Adipocyte (in vitro differentiated cells): ENCODE measurements around the gene SLC9A2.
A peak's percentile ranks its signal among the peaks of the same experiment; 100 is the strongest.

Source experiments
- DNase-seq: peaks from one replicate; pipeline ENCODE4 v3.0.0-alpha.2; 2015; ENCODE audit warnings: low read depth
- H3K27me3 ChIP-seq: replicated peaks from 2 replicates; pipeline ENCODE4 v1.7.0; 2013; ENCODE audit warnings: mild to moderate bottlenecking, low read length, moderate library complexity; ENCODE audit not compliant: control insufficient read depth, insufficient read depth
- H3K36me3 ChIP-seq: 2 replicates; pipeline ENCODE4 v1.7.0; 2013; ENCODE audit warnings: low read length, mild to moderate bottlenecking, moderate library complexity; ENCODE audit not compliant: control insufficient read depth, insufficient read depth, severe bottlenecking
- H3K4me1 ChIP-seq: 2 replicates; pipeline ENCODE4 v1.7.0; 2013; ENCODE audit warnings: mild to moderate bottlenecking, low read length, moderate library complexity; ENCODE audit not compliant: control insufficient read depth, insufficient read depth
- H3K4me3 ChIP-seq: 2 replicates; pipeline ENCODE4 v1.7.0; 2013; ENCODE audit warnings: mild to moderate bottlenecking, low read length, moderate library complexity
- H3K9ac ChIP-seq: 2 replicates; pipeline ENCODE4 v1.7.0; 2013; ENCODE audit warnings: mild to moderate bottlenecking, low read length, moderate library complexity
- H3K9me3 ChIP-seq: 2 replicates; pipeline ENCODE4 v1.7.0; 2013; ENCODE audit warnings: mild to moderate bottlenecking, low read length, moderate library complexity; ENCODE audit not compliant: control insufficient read depth

The SLC9A2 gene

DNA sequence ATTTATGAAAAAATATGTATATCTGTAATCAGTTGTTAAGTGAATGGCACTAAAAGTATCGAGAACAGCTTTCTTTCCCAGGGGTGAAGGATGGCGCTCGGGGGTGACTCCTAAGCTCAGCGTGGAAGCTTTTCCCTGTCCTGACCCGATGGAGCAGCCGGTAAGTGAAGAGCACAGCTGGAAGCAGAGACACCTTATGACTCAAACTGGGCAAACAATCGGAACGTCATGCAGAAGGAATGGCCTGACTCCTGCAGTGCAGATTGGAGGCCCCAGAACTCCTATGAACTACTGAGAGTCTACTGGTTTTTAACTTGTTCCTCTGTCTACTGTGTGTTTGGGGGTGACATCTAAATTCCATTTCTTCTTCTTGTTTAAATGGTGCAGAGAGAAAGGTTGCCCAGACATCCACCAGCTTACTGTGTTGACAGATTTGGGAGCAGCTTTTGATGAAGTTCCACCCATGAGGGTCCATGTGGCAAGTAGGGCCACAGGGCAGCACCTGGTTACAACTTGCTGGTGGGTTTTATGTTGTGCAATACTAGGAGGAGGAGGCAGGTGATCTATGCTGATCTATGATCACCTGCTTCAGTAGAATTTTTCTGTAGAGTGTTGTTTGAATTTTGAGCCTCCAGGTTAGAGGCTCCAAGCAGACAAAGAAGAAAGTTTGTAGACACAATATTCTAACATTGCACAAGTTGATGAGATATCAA is 89.7 kb downstream of the SLC9A2 start:
- no peak overlapping the region for H3K4me3 ChIP-seq
- no peaks in the 10 kb centered on the region for H3K4me1 ChIP-seq
- no peaks in the 10 kb centered on the region for H3K36me3 ChIP-seq
- H3K27me3 ChIP-seq: peaks cover 9% of the 10 kb centered on the region
- no peak overlapping the region for H3K9ac ChIP-seq
- DNase-seq: peak; percentile 30
- H3K9me3 ChIP-seq: no peaks in the 10 kb centered on the region

DNA sequence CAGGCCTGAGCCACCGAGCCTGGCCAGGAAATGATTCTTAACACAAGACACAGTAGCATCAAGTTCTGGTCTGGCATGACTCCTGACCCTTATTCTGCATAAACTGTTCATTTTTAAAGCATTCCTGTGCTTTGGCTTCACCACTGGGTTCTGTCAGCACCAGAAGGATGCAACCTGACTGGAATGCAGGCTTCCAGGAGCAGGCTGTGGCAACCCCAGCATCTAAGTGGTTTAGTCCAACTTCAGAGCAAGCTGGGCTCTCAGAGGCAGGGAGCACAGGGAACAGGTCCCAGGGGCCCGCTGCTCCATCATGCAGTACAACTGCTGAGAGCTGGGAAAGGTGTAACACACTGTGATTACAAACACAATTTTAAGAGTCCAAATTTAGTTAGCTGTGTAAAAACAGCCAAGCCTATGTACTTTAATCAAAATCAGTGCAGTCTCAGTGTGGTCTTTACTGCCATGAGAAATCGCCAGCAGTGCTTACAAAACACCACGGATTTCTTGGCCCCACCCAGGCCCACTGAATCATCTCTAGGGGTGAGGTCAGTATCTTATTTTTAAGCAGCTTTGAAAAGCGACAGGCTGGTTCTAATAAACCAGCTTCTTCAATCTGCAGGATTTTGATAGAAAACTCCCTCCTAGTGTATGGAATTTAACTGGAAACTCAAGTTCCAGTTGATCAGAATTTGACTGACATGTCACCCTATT is 98.1 kb downstream of the SLC9A2 start:
- peaks cover 24% of the 10 kb centered on the region for H3K4me1 ChIP-seq
- no peaks in the 10 kb centered on the region for H3K9me3 ChIP-seq
- H3K9ac ChIP-seq: peak overlapping the region; percentile 53
- no peaks in the 10 kb centered on the region for H3K27me3 ChIP-seq
- peaks cover 44% of the 10 kb centered on the region for H3K36me3 ChIP-seq
- peak overlapping the region; percentile 51 for H3K4me3 ChIP-seq
- DNase-seq: peak; percentile 53

DNA sequence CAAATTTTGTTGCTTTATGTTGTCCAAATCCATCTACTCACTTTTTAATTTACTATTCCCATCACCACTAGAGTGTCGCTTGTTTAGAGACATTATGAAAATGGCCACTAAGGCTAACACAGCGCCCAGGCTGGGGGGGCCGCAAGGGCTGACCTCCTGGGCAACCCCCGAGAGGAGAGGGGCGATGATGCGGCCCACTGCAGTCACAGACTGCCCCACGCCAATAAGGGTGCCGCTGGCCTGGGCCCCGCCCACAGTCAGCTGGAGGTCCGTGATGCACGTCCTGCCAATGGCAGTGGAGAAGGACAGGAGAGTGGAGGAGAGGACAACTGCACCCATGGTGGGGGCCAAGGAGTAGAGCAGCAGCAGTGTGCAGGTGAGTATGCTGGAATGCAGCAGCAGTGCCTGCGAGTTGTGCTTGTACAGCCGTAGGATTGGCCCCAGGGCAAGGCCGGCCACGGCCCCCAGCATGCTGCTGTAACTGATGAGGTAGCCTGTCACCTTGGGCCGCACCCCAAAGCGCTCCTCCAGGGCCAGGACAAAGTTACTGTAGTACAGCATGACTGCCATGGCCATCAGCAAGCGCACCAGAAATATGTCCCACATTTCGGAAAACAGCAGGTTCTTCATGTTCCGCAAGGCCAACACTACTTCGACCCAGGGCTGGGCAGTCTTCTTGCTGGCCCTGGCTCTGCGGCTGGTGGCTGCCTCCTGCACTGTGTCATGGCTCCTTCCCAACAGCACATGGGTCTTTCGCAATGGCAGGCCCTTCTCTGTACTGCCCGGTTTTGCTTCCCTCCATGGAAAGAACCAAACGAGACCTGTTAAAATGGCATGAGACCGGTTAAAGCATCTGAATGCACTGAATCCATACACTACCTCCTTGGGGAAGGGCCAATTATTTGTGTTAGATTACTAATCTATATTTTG is 99.3 kb downstream of the SLC9A2 start:
- H3K36me3 ChIP-seq: peaks cover 55% of the 10 kb centered on the region
- no peak overlapping the region for H3K4me3 ChIP-seq
- H3K9me3 ChIP-seq: no peaks in the 10 kb centered on the region
- DNase-seq: no peak
- H3K27me3 ChIP-seq: no peaks in the 10 kb centered on the region
- peaks cover 24% of the 10 kb centered on the region for H3K4me1 ChIP-seq
- no peak overlapping the region for H3K9ac ChIP-seq

DNA sequence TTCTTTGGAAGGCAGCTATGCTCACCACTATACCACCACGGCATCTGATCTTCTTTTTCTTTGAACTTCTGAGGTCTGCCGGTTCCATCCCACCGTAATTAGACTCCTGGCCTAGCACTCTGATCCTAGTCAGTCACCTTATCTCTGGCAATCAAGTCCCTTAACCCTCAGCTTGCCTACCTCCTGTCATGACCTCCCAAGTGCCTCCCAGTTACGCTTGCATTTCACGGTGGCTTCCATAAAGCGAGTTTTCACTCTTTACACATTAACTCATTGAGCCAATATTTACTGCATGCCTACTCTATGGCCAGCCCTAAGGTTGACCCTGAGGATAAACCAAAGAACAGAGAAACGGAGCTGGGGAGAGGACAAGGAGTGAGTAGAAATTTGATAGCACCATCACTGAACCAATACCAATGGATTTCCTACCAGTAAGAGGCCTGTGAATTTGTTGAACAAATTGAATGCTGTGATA is 104.7 kb downstream of the SLC9A2 start:
- peaks cover 15% of the 10 kb centered on the region for H3K4me1 ChIP-seq

DNA sequence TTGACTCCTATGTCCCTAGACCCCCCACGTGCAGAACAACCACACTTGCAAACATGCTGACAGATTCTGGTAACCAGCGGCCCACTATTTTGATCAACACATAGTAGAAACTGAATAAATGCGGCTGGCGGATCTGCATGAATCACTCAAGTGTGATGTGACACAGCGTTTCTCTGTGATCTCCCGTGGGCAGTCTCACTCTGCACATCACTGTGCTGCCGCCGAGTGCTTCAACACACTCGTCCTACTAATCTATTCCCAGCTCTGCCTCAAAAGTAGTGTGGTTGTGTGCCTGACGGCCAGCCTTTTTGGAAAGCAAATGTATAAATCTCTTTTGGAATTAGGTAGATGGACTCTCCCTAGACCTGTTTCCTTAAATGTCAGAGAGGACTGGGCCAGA is 105.2 kb downstream of the SLC9A2 start:
- Histone ChIP-seq H3K4me1 (peaks cover 14% of the 10 kb centered on the region), H3K9me3 (no peaks in the 10 kb centered on the region), H3K27me3 (no peaks in the 10 kb centered on the region), H3K36me3 (peaks cover 70% of the 10 kb centered on the region), H3K4me3 (no peak overlapping the region), H3K9ac (no peak overlapping the region)
- DNase-seq: no peak

More for the DNA sequence above, 104.7 kb downstream of the SLC9A2 start:
- Histone ChIP-seq H3K9me3 (no peaks in the 10 kb centered on the region), H3K4me3 (no peak overlapping the region), H3K27me3 (no peaks in the 10 kb centered on the region), H3K9ac (no peak overlapping the region), H3K36me3 (peaks cover 68% of the 10 kb centered on the region)
- no peak for DNase-seq

DNA sequence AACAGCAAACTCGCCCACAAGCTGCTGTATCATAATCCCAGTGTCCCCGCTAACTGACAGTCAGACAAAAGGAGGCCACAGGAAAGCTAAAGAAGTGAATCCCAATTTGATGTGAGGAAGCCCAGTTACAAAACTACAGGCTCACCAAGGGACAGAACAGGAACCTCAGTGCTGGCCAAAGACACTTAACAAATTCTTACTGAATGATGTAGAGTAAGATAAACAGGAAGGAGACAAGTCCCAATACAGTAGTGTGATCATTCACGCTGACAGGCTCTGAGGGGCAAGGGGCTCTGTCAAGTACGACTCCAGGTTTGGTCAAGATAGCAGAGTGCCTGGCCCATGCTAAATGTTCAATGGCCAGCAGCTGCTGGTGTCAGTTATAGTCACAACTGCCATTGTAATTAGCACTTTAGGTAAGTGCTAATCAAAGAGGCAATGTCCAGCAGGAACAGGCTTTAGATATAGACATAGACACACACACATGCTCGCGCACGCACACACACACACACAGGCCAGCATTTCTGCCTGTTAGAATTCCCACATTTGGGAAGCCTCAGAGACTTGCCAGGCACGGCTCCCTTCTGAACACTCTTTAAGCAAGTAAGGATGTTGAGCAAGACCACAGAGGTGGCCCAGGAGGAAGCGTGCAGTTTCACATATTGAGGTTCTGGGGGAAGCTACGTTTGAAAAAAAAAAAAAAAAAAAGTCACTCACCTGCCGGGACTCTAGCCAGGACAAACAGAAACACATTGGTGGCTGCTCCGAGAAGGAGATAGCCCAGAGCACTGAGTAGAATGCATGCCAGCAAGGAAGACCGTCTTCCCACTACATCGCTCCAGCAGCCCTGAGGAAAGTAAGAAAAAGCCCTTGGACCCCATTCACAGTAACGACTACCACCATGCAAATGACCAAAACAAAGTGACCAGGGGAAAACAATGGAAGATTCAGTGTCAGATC is 107.1 kb downstream of the SLC9A2 start:
- no peak overlapping the region for H3K4me3 ChIP-seq
- no peak for DNase-seq
- H3K27me3 ChIP-seq: no peaks in the 10 kb centered on the region
- H3K9me3 ChIP-seq: no peaks in the 10 kb centered on the region
- no peak overlapping the region for H3K9ac ChIP-seq
- peaks cover 64% of the 10 kb centered on the region for H3K36me3 ChIP-seq
- H3K4me1 ChIP-seq: peaks cover 14% of the 10 kb centered on the region

DNA sequence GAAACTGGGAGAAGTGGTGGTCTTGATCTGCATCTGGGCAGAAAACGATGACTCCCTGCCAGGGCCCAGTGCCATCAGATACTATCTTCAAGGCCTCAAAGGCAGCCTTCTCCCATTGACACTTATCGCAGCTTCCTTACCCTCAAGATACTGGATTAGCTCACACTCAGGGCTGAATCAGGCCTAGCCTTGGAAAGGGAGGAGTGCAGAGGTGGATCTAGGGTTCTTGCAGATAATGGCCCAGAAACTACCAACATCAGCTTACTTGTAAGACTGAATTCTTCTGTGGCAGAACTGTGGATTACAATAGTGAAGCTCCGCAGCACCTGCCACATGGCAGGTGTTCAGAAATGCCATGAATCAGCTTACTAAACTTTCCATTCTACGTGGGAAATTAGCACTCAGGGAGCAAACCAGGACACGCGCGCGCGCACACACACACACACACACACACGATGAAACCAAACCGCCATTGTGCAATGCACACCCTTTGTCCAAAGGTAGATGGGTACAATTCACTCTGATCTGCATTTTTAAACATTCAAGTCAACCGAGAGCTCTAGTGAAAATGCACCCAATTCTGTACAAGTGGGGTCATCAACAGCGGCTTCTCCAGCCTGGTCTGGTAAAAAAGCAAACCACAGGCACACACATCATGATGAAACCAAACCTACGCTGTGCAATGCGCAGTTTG is 116.2 kb downstream of the SLC9A2 start:
- Histone ChIP-seq H3K36me3 (peaks cover 16% of the 10 kb centered on the region), H3K9me3 (no peaks in the 10 kb centered on the region), H3K9ac (peak overlapping the region; percentile 95), H3K4me3 (peak overlapping the region; percentile 98), H3K27me3 (no peaks in the 10 kb centered on the region), H3K4me1 (peaks cover 19% of the 10 kb centered on the region)
- DNase-seq: no peak

DNA sequence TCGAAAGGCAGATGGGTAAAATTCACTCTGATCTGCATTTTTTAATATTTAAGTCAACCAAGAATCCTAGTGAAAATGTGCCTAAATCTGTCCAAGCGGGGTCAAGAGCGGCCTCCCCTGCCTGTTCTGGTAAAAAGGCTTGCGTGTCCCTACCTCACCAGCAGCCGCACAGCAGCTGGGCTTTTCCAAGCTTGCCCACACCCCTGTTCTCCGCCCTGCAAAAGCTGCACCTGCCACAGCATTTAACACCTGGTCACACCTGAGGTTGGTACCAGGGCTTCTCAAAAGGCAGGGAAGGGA is 116.7 kb downstream of the SLC9A2 start:
- peaks cover 12% of the 10 kb centered on the region for H3K36me3 ChIP-seq
- H3K9me3 ChIP-seq: no peaks in the 10 kb centered on the region
- DNase-seq: no peak
- H3K9ac ChIP-seq: peak overlapping the region; percentile 95
- peak overlapping the region; percentile 98 for H3K4me3 ChIP-seq
- peaks cover 19% of the 10 kb centered on the region for H3K4me1 ChIP-seq
- H3K27me3 ChIP-seq: no peaks in the 10 kb centered on the region

DNA sequence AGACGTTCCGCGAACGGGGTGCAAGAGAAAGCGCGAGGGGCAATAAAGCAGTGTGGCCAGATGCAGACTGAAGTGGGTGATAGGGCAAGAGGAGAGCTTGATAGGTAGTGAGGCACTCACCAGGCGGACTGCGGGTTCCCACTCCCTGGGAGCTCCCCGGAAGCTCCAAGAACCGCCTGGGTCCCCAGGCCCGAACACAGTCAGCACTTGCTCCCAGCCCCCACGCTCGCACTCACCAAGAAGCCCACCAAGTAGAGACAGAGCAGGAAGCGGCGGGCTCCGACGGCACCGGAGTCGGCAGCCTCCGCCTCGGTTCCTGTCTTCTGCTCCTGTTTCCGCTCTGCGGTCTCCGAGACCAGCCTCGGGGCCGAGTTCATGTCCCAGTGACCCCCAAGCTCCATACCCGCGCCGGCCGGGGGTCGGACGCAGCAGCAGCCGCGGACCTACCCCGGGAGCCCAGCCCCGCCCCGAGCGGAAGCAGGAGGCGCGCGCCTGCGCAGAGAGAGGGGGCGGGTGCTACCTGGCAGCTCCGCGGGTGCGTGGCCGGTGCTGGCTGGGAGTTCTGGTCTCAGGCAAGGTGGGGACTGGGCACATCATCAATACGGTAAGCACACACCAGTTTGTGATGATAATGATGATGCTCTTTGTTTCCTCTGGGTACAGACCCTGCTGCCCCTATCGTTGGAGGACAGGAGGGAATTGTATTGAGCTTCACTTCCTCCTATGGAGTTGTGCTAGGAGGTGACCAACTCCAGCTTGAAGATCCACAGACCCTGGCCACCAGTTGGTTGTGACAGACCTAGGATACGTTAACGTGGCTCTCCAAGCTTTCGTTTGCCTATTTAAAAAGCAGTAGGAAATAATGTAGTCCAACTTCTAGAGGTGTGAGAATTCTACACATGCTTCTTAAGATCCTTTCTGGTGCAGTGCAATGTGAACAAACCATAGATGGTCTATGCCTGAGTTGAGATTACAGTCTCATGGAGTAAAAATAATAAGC is 117.4 kb downstream of the SLC9A2 start:
- peak; percentile 91 for DNase-seq
- no peaks in the 10 kb centered on the region for H3K9me3 ChIP-seq
- no peaks in the 10 kb centered on the region for H3K27me3 ChIP-seq
- peak overlapping the region; percentile 95 for H3K9ac ChIP-seq
- H3K4me1 ChIP-seq: peaks cover 19% of the 10 kb centered on the region
- peak overlapping the region; percentile 98 for H3K4me3 ChIP-seq
- peaks cover 5% of the 10 kb centered on the region for H3K36me3 ChIP-seq
